HG03280 (cell line): Measurements from ENCODE around the gene BANF1.
A peak's percentile ranks its signal among the peaks of the same experiment; 100 is the strongest.

Experiments used
- ATAC-seq: cut with Tn5 transposase; IDR thresholded peaks from one replicate; pipeline ENCODE4 v1.9.1; 2021; ENCODE audit warnings: mild to moderate bottlenecking, moderate library complexity; ENCODE audit not compliant: unreplicated experiment

Gene BANF1

GRCh38 chr11:66037327-66037726 is 35.0 kb downstream of the BANF1 start:
- ATAC-seq: no peak

GRCh38 chr11:66039765-66040164 is 37.5 kb downstream of the BANF1 start:
- ATAC-seq: no peak

GRCh38 chr11:66042227-66042995 is 40.1 kb downstream of the BANF1 start:
- ATAC-seq: no peak

- no peak for ATAC-seq
These were observed 40.9 kb downstream of the BANF1 start for GRCh38 chr11:66042996-66043906.

DNA sequence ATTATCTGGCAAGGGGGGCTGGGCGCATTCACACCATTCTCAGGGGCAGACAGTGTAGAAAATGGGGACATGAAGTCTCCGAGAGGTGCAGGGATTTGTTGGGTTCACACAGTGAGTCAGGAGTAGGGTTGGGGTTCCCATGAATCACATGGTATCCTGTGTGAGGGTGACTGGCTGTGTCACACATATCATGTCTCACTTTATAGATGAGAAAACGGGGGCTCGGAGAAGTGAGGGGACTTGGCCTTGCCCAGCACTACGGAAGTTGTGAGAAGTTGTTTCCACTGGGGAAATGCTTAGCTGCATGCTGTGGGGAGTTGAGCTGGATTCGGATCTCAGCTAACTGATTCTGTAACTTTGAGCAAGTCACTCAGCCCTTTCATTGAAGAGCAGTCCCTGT is 42.5 kb downstream of the BANF1 start:
- no peak for ATAC-seq

DNA sequence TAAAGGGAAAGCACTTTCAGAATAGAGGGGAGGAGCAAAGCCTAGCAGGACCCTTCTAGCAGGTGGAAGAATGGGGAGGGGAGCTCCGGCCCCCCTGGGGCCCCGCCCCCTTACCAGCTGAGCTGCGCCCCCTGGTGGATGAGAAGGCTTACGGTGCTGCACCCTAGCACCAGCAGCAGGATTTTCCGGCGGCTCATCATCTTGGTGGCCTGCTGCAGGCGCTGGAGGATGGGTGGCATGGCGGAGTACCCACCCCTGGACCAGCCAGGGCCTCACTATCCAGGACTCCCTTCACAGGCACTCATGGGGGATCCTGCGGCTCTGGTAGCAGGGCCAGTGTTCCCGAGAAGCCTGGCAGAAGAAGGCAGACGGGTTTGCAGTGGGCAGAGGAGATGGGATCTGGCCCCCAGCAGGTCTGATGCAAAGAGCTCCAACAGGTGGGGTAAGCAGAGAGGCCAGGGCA is 42.9 kb downstream of the BANF1 start:
- ATAC-seq: no peak

GRCh38 chr11:66046901-66047300 is 44.6 kb downstream of the BANF1 start:
- no peak for ATAC-seq

GRCh38 chr11:66047541-66048365 is 45.5 kb downstream of the BANF1 start:
- no peak for ATAC-seq

- ATAC-seq: no peak
These were observed 46.4 kb downstream of the BANF1 start, which contains the start of gene GAL3ST3 for GRCh38 chr11:66048547-66049323. Gene GAL3ST3, minus strand, starts transcription at chr11:66049161. Its CDS starts 3,746 bp downstream, at chr11:66045415.

- ATAC-seq: no peak
These were observed 48.4 kb downstream of the BANF1 start for GRCh38 chr11:66050581-66051231.

- ATAC-seq: no peak
These were observed 49.1 kb downstream of the BANF1 start for GRCh38 chr11:66051371-66051765.

GRCh38 chr11:66051766-66052663 is 49.7 kb downstream of the BANF1 start, which contains the start of gene SF3B2:
Gene SF3B2, plus strand, starts transcription at chr11:66052364. Its CDS starts 21 bp downstream, at chr11:66052385.
- peak; percentile 98 for ATAC-seq

DNA sequence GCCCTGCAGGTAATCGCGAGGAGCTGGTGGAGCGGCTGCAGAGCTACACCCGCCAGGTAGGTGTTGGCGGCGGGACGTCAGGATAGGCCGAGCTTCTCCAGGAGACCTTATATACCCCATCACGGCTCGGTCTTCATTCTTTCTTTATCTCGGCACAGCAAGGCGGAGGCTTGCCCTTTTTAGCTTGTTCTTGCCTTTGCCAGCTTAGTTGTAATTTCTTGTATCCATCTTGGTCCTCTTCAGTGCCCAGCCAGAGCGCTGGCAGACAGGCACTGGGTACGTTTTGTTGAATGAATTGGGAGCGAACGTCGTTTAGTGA is 50.3 kb downstream of the BANF1 start:
- ATAC-seq: no peak
